Ishikawa (cell line): ENCODE results near the gene PXT1.

Experiments used
- CEBPB ChIP-seq: IDR thresholded peaks from 2 replicates; pipeline ENCODE4 v1.6.1; 2012
- CREB1 ChIP-seq: IDR thresholded peaks from 2 replicates; pipeline ENCODE4 v1.6.1; 2012; ENCODE audit warnings: low read depth
- EGR1 ChIP-seq: IDR thresholded peaks from 2 replicates; pipeline ENCODE4 v1.6.1; 2012
- EP300 ChIP-seq: IDR thresholded peaks from 2 replicates; pipeline ENCODE4 v1.6.1; 2012; ENCODE audit warnings: borderline replicate concordance
- FOXM1 ChIP-seq: IDR thresholded peaks from 2 replicates; pipeline ENCODE4 v1.6.1; 2012; ENCODE audit warnings: low read depth, borderline replicate concordance
- MAX ChIP-seq: IDR thresholded peaks from 2 replicates; pipeline ENCODE4 v1.6.1; 2012
- NFIC ChIP-seq: IDR thresholded peaks from 2 replicates; pipeline ENCODE4 v1.6.1; 2012
- RAD21 ChIP-seq: IDR thresholded peaks from 2 replicates; pipeline ENCODE4 v1.6.1; 2012; ENCODE audit warnings: low read depth
- REST ChIP-seq: IDR thresholded peaks from 2 replicates; pipeline ENCODE4 v1.6.1; 2012; ENCODE audit warnings: low read depth, mild to moderate bottlenecking
- TAF1 ChIP-seq: IDR thresholded peaks from 2 replicates; pipeline ENCODE4 v1.6.1; 2012; ENCODE audit warnings: low read depth, mild to moderate bottlenecking
- TCF12 ChIP-seq: IDR thresholded peaks from 2 replicates; pipeline ENCODE4 v1.6.1; 2012; ENCODE audit warnings: low read depth
- TEAD4 ChIP-seq: IDR thresholded peaks from 2 replicates; pipeline ENCODE4 v1.6.1; 2012
- YY1 ChIP-seq: IDR thresholded peaks from 2 replicates; pipeline ENCODE4 v1.6.1; 2012; ENCODE audit warnings: low read depth
- ZBTB7A ChIP-seq: IDR thresholded peaks from 2 replicates; pipeline ENCODE4 v1.6.1; 2012; ENCODE audit warnings: low read depth
- TF ChIP-seq, protein P1 (sequence below): IDR thresholded peaks from 2 replicates; pipeline ENCODE4 v1.6.1; 2012

PXT1 gene

GRCh38 chr6:36478051-36478526 lies 35.4 kb upstream of the PXT1 start:
- no peak for TF ChIP-seq NFIC
- TF ChIP-seq TAF1: no peak
- TF ChIP-seq EGR1: no peak
- TF ChIP-seq REST: no peak
- TF ChIP-seq MAX: no peak
- no peak for TF ChIP-seq YY1
- TF ChIP-seq TCF12: no peak
- TF ChIP-seq CEBPB: no peak
- no peak for TF ChIP-seq CREB1
- TF ChIP-seq TEAD4: no peak
- no peak for TF ChIP-seq EP300
- TF ChIP-seq, protein P1, sequence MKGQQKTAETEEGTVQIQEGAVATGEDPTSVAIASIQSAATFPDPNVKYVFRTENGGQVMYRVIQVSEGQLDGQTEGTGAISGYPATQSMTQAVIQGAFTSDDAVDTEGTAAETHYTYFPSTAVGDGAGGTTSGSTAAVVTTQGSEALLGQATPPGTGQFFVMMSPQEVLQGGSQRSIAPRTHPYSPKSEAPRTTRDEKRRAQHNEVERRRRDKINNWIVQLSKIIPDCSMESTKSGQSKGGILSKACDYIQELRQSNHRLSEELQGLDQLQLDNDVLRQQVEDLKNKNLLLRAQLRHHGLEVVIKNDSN: no peak
- TF ChIP-seq ZBTB7A: no peak

GRCh38 chr6:36469946-36470345 lies 27.3 kb upstream of the PXT1 start:
- TF ChIP-seq MAX (no peak), RAD21 (no peak), CREB1 (no peak), CEBPB (no peak), EP300 (no peak), YY1 (no peak), TAF1 (no peak), TEAD4 (no peak), EGR1 (no peak), FOXM1 (no peak), NFIC (no peak), REST (no peak), ZBTB7A (no peak), TCF12 (no peak)
- TF ChIP-seq, protein P1: no peak

DNA sequence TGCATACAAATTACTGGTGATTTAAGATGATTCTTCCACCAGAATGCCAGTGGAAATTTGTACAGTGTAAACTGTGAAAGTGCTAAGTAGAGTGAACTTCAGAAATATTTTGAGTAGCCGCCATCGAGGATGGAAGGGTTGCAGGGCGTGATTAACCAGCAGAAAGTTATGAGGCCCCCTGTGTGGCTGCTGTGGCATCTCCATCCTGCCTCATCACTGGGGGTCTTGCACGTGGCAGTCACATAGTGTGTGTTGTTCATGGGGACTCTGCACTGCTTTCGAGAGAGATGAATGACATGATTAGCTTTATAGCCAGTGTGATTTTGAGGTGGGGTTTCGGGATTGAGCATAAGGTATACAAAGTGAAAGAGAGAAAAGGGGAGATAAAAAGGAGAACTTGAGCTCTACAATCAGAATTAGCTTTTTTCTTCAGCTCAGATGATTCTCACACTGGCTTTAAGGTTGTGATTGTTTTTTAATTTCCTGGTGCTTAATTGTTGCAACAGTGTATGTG lies 26.6 kb upstream of the PXT1 start:
- TF ChIP-seq FOXM1: no peak

GRCh38 chr6:36467625-36468024 lies 25.0 kb upstream of the PXT1 start:
- TF ChIP-seq RAD21 (no peak), EGR1 (no peak), EP300 (no peak), TEAD4 (no peak), TAF1 (no peak), CREB1 (no peak)

DNA sequence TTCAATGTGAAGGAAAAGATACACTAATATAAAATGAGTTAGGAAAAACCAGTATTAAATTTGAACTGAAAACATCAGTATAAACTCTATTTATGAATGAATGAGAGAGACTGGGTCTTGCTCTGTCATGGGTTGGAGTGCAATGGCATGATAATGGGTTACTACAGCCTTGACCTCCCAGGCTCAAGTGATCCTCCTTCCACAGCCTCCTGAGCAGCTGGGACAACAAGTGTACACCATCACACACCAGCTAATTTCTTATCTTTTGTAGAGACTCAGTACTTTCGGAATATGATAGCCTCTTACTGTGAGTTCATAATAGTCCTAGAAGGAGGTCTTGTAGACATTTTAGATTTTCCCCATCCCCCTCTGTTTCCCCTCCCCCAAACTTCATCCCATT lies 21.6 kb upstream of the PXT1 start:
- TF ChIP-seq ZBTB7A: no peak
- no peak for TF ChIP-seq REST
- TF ChIP-seq EGR1: no peak
- no peak for TF ChIP-seq TAF1
- TF ChIP-seq TCF12: no peak
- TF ChIP-seq YY1: no peak
- TF ChIP-seq EP300: no peak
- no peak for TF ChIP-seq MAX
- TF ChIP-seq, protein P1: no peak
